A673 (cell line): Measurements from ENCODE around the gene NUDT2. TPM values are rescaled to one million over a fixed set of nuclear protein-coding genes. Genes with fewer than 3 reads are reported as not detected.
"Not testable (repeated sequence)": the region's sequence is repeated elsewhere in the genome, so short reads cannot be mapped to it uniquely, and the experiment has no call there.

Experiments
- BruUV-seq: library from RNA; stranded (reverse); fragments of 400-500 nt; replicated peaks from 2 replicates; lab custom pipeline; 2021; lab: Mats Ljungman, UMichigan
- CTCF ChIA-PET: fragments of 300-600 bp; sonication (Branson Sonifier 250); formaldehyde crosslinking; loops from one replicate; lab custom pipeline; 2022; ENCODE audit warnings: antibody characterized with exemption; lab: Charles Lee
- POLR2A ChIA-PET: fragments of 300-600 bp; sonication (Branson Sonifier 250); formaldehyde crosslinking; loops from one replicate; lab custom pipeline; 2022; ENCODE audit warnings: antibody characterized with exemption; ENCODE audit not compliant: low non-redundant PET; lab: Charles Lee
- DNase-seq: peaks from one replicate; pipeline ENCODE4 v3.0.0-alpha.2; 2015; ENCODE audit warnings: low spot score
- H3K27ac ChIP-seq: fragments of 200-600 bp; sonication (generic); 2 replicates; pipeline ENCODE4 v1.5.1; 2016; ENCODE audit warnings: mixed run types, low read depth, mild to moderate bottlenecking, mixed read lengths, antibody characterized with exemption, low read length; ENCODE audit not compliant: poor library complexity, severe bottlenecking
- H3K27me3 ChIP-seq: fragments of 200-600 bp; sonication (generic); replicated peaks from 2 replicates; pipeline ENCODE4 v1.6.1; 2017; ENCODE audit warnings: mixed run types, low read depth, mild to moderate bottlenecking, mixed read lengths, antibody characterized with exemption, low read length; ENCODE audit not compliant: insufficient read depth, poor library complexity
- H3K36me3 ChIP-seq: fragments of 200-600 bp; sonication (generic); 2 replicates; pipeline ENCODE4 v1.6.1; 2016; ENCODE audit warnings: mixed run types, mild to moderate bottlenecking, mixed read lengths, antibody characterized with exemption, low read length; ENCODE audit not compliant: insufficient read depth, poor library complexity, severe bottlenecking
- H3K4me1 ChIP-seq: fragments of 200-600 bp; sonication (generic); 2 replicates; pipeline ENCODE4 v1.6.1; 2017; ENCODE audit warnings: mixed run types, mild to moderate bottlenecking, mixed read lengths, antibody characterized with exemption, low read length; ENCODE audit not compliant: insufficient read depth, poor library complexity, severe bottlenecking
- H3K4me3 ChIP-seq: fragments of 200-600 bp; sonication (generic); 2 replicates; pipeline ENCODE4 v1.5.1; 2016; ENCODE audit warnings: low read depth, mixed run types, mild to moderate bottlenecking, mixed read lengths, low read length; ENCODE audit not compliant: poor library complexity, severe bottlenecking
- H3K9me3 ChIP-seq: fragments of 200-600 bp; sonication (generic); 2 replicates; pipeline ENCODE4 v1.6.1; 2016; ENCODE audit warnings: mixed run types, low read depth, mild to moderate bottlenecking, mixed read lengths, antibody characterized with exemption, low read length; ENCODE audit not compliant: poor library complexity, severe bottlenecking
- EZH2 ChIP-seq: fragments of 200-600 bp; sonication (generic); IDR thresholded peaks from 2 replicates; pipeline ENCODE4 v1.6.1; 2017; ENCODE audit warnings: borderline replicate concordance, low read depth, mild to moderate bottlenecking, mixed read lengths, antibody characterized with exemption, low read length; ENCODE audit not compliant: poor library complexity, severe bottlenecking
- intact Hi-C: fragments of 100-400 bp; cut with micrococcal nuclease; formaldehyde crosslinking; loops from one replicate; pipeline ENCODE4 v1.10.0; 2022; ENCODE audit not compliant: unreplicated experiment
- total RNA-seq: library from RNA; stranded (reverse); gene quantifications from 2 replicates; pipeline ENCODE4 v1.2.3, GENCODE V29; 2021
- TF ChIP-seq, protein P1 (sequence below): fragments of 300-800, 200-600 bp; sonication (generic); conservative IDR thresholded peaks from 2 replicates; pipeline ENCODE4 v1.5.1; 2017; ENCODE audit warnings: low read depth, mild to moderate bottlenecking, antibody characterized with exemption, low read length, moderate library complexity, mixed read lengths

Gene NUDT2
- total RNA-seq, 1 experiment from 2014 or later = 19.1 TPM

DNA sequence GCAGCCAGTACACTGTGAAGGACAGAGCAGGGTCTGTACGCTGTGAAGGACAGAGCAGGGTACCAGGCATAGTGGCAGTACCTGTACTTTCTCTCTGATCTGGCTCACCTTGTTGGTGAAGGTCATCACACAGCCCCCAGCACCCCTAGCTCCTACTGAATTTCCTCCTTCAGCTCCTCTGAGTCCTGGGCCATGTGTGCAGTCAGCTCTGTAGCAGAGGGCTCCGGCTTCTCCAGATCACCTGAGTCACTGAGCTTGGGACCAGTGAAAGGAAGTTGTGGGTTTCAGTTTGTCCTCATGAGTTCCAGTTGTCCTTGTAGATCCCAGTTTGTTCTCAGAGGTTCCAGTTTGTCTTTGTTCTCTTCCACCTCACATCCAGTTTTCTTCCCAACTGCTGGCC is 5.5 kb downstream of the NUDT2 start:
- Histone ChIP-seq H3K9me3 (no peaks in the 10 kb centered on the region), H3K36me3 (peaks cover 8% of the 10 kb centered on the region), H3K27me3 (no peaks in the 10 kb centered on the region), H3K4me1 (peaks cover 6% of the 10 kb centered on the region), H3K4me3 (no peak overlapping the region), H3K27ac (no peak overlapping the region)
- CTCF ChIA-PET = interaction anchor here (1.1 kb wide), 1 partner anchor 69 kb away, joined by 3 read pairs; no protein-coding TSS in a partner anchor
- POLR2A ChIA-PET = no interaction called here
- no TSS peak for BruUV-seq
- TF ChIP-seq EZH2 = no peak
- TF ChIP-seq, protein P1, sequence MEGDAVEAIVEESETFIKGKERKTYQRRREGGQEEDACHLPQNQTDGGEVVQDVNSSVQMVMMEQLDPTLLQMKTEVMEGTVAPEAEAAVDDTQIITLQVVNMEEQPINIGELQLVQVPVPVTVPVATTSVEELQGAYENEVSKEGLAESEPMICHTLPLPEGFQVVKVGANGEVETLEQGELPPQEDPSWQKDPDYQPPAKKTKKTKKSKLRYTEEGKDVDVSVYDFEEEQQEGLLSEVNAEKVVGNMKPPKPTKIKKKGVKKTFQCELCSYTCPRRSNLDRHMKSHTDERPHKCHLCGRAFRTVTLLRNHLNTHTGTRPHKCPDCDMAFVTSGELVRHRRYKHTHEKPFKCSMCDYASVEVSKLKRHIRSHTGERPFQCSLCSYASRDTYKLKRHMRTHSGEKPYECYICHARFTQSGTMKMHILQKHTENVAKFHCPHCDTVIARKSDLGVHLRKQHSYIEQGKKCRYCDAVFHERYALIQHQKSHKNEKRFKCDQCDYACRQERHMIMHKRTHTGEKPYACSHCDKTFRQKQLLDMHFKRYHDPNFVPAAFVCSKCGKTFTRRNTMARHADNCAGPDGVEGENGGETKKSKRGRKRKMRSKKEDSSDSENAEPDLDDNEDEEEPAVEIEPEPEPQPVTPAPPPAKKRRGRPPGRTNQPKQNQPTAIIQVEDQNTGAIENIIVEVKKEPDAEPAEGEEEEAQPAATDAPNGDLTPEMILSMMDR = no peak
- no peak for DNase-seq
- intact Hi-C loops = loop anchor here (5.0 kb wide), 2 partner anchors 212 to 257 kb away; no protein-coding TSS in a partner anchor

DNA sequence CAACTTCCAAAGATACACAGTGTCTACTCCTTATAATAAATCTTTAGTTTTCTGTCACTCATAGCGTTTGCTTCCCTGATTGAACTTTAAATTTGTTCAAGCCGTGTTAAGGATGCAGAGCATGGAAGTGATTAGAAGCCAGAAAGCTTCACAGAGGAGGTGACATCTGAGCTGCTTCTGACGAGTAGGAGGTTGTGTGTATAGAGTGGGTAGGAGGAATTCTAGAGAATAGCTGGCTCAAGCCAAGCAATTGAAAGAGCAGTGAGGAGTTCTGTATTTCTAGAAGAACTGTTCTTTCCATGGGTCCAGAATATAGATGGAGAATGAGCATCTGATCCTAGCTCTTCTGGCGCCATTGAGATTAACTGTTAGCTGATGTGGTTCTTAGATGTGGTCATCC is 6.0 kb downstream of the NUDT2 start:
- Histone ChIP-seq H3K36me3 (peaks cover 8% of the 10 kb centered on the region), H3K27me3 (no peaks in the 10 kb centered on the region), H3K9me3 (no peaks in the 10 kb centered on the region), H3K4me3 (no peak overlapping the region), H3K4me1 (peaks cover 6% of the 10 kb centered on the region), H3K27ac (no peak overlapping the region)
- ChIA-PET CTCF (interaction anchor here (1.1 kb wide), 1 partner anchor 69 kb away, joined by 3 read pairs; no protein-coding TSS in a partner anchor), POLR2A (interaction anchor here (0.6 kb wide), 1 partner anchor 45 kb away, joined by 7 read pairs; no protein-coding TSS in a partner anchor)
- DNase-seq = no peak
- TF ChIP-seq, protein P1 = no peak
- no peak for TF ChIP-seq EZH2
- intact Hi-C loops = no loop called here
- BruUV-seq = no TSS peak

DNA sequence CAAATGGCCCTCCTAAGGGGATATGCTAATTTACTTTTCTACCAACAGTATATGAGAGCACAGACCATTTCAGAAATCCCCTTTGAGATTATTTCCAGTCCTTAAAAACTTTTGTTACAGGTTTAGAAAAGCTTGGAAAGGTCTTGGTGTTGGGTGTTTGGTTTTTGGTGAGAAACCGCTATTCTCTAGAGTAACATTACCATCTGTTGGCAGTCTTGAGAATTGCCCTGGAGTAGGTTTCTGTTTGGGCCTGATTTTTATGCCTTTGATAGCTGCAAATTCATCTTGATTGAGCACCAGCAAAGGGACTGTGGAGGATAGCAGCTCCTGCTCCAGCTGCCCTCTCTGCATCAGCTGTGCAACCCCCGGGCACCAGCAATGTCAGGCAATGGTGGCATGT is 8.0 kb downstream of the NUDT2 start:
- no peak overlapping the region for H3K27ac ChIP-seq

DNA sequence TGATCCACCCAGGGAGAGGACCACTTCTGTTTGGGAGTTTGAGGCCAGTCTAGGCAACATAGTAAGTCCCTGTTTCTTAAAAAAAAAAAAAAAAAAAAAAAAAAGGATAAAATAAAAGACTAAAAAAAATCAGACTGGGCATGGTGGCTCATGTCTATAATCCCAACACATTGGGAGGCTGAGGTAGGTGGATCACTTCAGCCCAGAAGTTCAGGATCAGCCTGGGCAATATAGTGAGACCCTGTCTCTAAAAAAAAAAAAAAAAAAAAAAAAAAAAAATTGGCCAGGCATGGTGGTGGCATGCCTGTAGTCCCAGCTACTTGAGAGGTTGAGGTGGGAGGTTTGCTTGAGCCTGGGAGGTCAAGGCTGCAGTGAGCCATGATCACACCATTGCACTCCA is 8.7 kb downstream of the NUDT2 start:
- DNase-seq, intact Hi-C loops, H3K4me3 ChIP-seq, H3K9me3 ChIP-seq, BruUV-seq, H3K36me3 ChIP-seq, CTCF ChIA-PET, POLR2A ChIA-PET, H3K27me3 ChIP-seq, H3K4me1 ChIP-seq, H3K27ac ChIP-seq: not testable (repeated sequence)

More for the DNA sequence above, 8.0 kb downstream of the NUDT2 start:
- H3K4me3 ChIP-seq = no peak overlapping the region
- peaks cover 8% of the 10 kb centered on the region for H3K36me3 ChIP-seq
- TF ChIP-seq, protein P1 = peak; percentile 30; the same call in 1 of the 2 replicates
- TF ChIP-seq EZH2 = no peak
- peaks cover 2% of the 10 kb centered on the region for H3K4me1 ChIP-seq
- H3K27me3 ChIP-seq = no peaks in the 10 kb centered on the region
- no peak for DNase-seq
- BruUV-seq = no TSS peak
- intact Hi-C loops = no loop called here
- POLR2A ChIA-PET = no interaction called here
- CTCF ChIA-PET = no interaction called here
- H3K9me3 ChIP-seq = no peaks in the 10 kb centered on the region
